ENCODE results near the gene DROSHA.

DROSHA gene

GRCh38 chr5:31452314-31452713, 79.6 kb downstream of the DROSHA start:
- no peaks in the 10 kb centered on the region for H3F3A ChIP-seq (ENCODE audit: control insufficient read depth, insufficient read depth)
- H3K4me2 ChIP-seq (ENCODE audit: low read length), result no peak overlapping the region
- H3K27ac ChIP-seq (ENCODE audit: low read depth, low read length), result no peak overlapping the region
- peaks cover 61% of the 10 kb centered on the region for H3K36me3 ChIP-seq (ENCODE audit: control insufficient read depth, low read length)
- no peaks in the 10 kb centered on the region for H3K79me2 ChIP-seq (ENCODE audit: control insufficient read depth, low read length)
- no peaks in the 10 kb centered on the region for H3K9me2 ChIP-seq (replicated peaks; ENCODE audit: control insufficient read depth, low read length)
- H3K4me3 ChIP-seq (ENCODE audit: low read length), result no peak overlapping the region
- H3K4me1 ChIP-seq (ENCODE audit: control insufficient read depth, low read length), result peaks cover 10% of the 10 kb centered on the region
- no peaks in the 10 kb centered on the region for H4K20me1 ChIP-seq (ENCODE audit: control insufficient read depth, insufficient read depth, low read depth, low read length)
- no peaks in the 10 kb centered on the region for H3K27me3 ChIP-seq (ENCODE audit: control insufficient read depth, low read length)
- no peak for TF ChIP-seq CTCF (IDR thresholded peaks at IDR 0.05; ENCODE audit: low read depth, low read length, poor library complexity, severe bottlenecking)
- TF ChIP-seq EZH2phosphoT487 (IDR thresholded peaks at IDR 0.05; ENCODE audit: borderline replicate concordance, low read length), result no peak
- peaks cover 3% of the 10 kb centered on the region; the same call in 1 of the 2 replicates for H3K9me3 ChIP-seq (ENCODE audit: control insufficient read depth, insufficient read depth, low read length)

- H3K36me3 ChIP-seq (ENCODE audit: control insufficient read depth, low read length), result peaks cover 62% of the 10 kb centered on the region
- no peaks in the 10 kb centered on the region for H3K9me3 ChIP-seq (ENCODE audit: control insufficient read depth, insufficient read depth, low read length)
- H3K9me2 ChIP-seq (replicated peaks; ENCODE audit: control insufficient read depth, low read length), result no peaks in the 10 kb centered on the region
- no peaks in the 10 kb centered on the region for H3F3A ChIP-seq (ENCODE audit: control insufficient read depth, insufficient read depth)
- H3K27ac ChIP-seq (ENCODE audit: low read depth, low read length), result no peak overlapping the region
- peak overlapping the region; percentile 5; the same call in 1 of the 2 replicates for H3K4me2 ChIP-seq (ENCODE audit: low read length)
- no peak for TF ChIP-seq CTCF (IDR thresholded peaks at IDR 0.05; ENCODE audit: low read depth, low read length, poor library complexity, severe bottlenecking)
- TF ChIP-seq EZH2phosphoT487 (IDR thresholded peaks at IDR 0.05; ENCODE audit: borderline replicate concordance, low read length), result no peak
- no peaks in the 10 kb centered on the region for H3K27me3 ChIP-seq (ENCODE audit: control insufficient read depth, low read length)
- H3K4me3 ChIP-seq (ENCODE audit: low read length), result no peak overlapping the region
- H4K20me1 ChIP-seq (ENCODE audit: control insufficient read depth, insufficient read depth, low read depth, low read length), result no peaks in the 10 kb centered on the region
- no peaks in the 10 kb centered on the region for H3K79me2 ChIP-seq (ENCODE audit: control insufficient read depth, low read length)
- peaks cover 10% of the 10 kb centered on the region for H3K4me1 ChIP-seq (ENCODE audit: control insufficient read depth, low read length)
These were observed 81.9 kb downstream of the DROSHA start for GRCh38 chr5:31449962-31450361.

GRCh38 chr5:31449174-31449573, 82.7 kb downstream of the DROSHA start:
- TF ChIP-seq CTCF (IDR thresholded peaks at IDR 0.05; ENCODE audit: low read depth, low read length, poor library complexity, severe bottlenecking), result no peak
- no peak for TF ChIP-seq EZH2phosphoT487 (IDR thresholded peaks at IDR 0.05; ENCODE audit: borderline replicate concordance, low read length)
- Histone ChIP-seq H3K27ac (ENCODE audit: low read depth, low read length) (no peak overlapping the region), H3K9me3 (ENCODE audit: control insufficient read depth, insufficient read depth, low read length) (no peaks in the 10 kb centered on the region), H4K20me1 (ENCODE audit: control insufficient read depth, insufficient read depth, low read depth, low read length) (no peaks in the 10 kb centered on the region), H3K4me1 (ENCODE audit: control insufficient read depth, low read length) (peaks cover 10% of the 10 kb centered on the region), H3K36me3 (ENCODE audit: control insufficient read depth, low read length) (peaks cover 70% of the 10 kb centered on the region), H3F3A (ENCODE audit: control insufficient read depth, insufficient read depth) (no peaks in the 10 kb centered on the region), H3K4me3 (ENCODE audit: low read length) (no peak overlapping the region), H3K79me2 (ENCODE audit: control insufficient read depth, low read length) (no peaks in the 10 kb centered on the region), H3K9me2 (replicated peaks; ENCODE audit: control insufficient read depth, low read length) (no peaks in the 10 kb centered on the region), H3K27me3 (ENCODE audit: control insufficient read depth, low read length) (no peaks in the 10 kb centered on the region), H3K4me2 (ENCODE audit: low read length) (no peak overlapping the region)
